ENCODE data around the gene HOXD9.

GRCh38 chr2:176171351-176172006, 49.0 kb downstream of the HOXD9 start:
- no peak for TF ChIP-seq CTCF (conservative IDR thresholded peaks at IDR 0.05; ENCODE audit: low read depth, low read length)
- no peak for TF ChIP-seq EZH2 (IDR thresholded peaks at IDR 0.05; ENCODE audit: low read length, unreplicated experiment)
- TF ChIP-seq EZH2phosphoT487 (IDR thresholded peaks at IDR 0.05; ENCODE audit: borderline replicate concordance, low read length): no peak

All from PC-3 (cell line).